ENCODE results near the gene SLC4A2.

Gene SLC4A2

DNA sequence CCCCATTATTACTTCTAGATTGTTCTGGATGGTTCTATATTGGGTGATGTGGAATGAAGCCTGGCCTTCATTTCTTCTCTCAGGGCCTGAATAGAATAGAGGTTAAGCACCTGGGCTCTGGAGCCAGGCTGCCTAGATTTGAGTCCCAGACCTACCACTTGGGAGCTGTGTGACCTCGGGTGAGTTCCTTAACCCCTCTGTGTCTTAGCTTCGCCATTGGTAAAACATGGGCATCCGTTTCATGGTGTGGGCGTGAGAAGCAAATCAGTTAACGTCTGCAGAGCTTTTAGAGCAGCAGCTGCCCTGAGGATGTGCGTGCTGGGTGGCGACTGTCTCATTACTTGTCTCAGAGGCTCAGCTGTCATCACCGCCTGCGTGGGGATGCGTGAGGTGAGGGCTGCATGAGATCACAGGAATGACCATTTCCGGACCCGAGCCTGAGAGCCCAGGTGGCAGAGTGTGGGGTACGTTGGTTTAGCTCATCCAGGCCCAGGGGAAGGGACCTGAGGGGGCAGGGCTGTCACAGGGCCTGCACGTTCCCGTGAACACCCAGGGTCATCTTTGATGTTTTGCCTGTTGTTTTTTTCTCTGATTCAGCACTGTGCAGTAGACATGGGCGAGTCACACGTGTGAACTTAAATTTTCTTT, 36.6 kb downstream of the SLC4A2 start:
- DNase-seq (ENCODE audit: low read depth), result no peak

DNA sequence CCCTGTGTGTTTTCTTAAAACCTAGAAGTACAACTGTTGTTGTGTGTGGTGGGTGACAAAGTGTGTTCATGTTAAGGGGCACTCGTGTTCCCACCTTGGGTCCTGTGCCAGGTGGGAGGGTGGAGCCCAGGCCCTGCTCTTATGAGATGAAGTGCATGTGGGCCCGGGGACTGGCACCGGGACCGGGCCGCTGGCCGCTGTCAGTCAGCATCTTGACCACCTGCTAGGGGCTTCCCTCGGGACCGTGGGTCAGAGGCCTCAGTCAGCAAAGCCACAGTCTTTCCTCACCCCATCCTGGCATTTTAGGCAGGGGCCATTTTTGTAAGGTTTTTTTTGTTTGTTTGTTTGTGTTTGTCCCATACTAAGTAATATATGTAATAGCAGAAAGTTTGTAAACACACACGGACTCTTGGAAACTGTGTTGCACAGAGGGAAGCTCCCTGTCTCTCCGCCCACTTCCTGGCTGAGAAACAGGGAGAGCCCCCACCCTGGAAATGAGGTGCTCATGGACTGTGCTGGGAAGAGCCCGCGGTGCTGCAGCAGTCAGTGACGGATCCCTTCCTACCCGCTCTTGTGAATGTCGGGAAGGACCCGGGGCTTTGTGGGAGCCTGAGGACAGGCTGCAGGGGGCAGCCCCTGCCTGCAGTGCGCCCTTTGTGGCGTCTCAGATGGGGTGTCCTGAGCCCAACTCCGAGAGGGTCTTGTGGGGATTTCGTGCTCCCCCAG, 40.3 kb downstream of the SLC4A2 start:
- no peak for DNase-seq (ENCODE audit: low read depth)

DNA sequence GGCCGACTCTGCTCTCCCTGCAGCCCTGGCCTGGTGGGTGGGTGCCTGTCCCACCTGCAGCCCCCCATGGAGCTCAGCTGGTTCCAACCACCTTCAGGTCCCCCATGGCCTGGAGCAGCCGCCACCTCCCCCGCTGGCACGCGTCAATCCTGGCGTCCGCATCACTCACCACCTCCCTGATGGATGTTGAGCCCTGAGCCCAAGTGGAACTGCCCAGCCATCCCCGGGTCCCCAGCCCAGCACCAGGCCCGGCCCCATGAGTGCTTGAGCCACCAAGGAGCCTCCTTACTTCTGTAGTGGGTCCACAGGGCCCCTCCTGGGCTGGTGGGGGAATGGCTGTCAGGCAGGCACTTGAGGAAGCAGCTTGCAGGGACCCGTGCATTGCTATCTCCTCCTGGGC, 41.5 kb downstream of the SLC4A2 start:
- no peak for DNase-seq (ENCODE audit: low read depth)

DNA sequence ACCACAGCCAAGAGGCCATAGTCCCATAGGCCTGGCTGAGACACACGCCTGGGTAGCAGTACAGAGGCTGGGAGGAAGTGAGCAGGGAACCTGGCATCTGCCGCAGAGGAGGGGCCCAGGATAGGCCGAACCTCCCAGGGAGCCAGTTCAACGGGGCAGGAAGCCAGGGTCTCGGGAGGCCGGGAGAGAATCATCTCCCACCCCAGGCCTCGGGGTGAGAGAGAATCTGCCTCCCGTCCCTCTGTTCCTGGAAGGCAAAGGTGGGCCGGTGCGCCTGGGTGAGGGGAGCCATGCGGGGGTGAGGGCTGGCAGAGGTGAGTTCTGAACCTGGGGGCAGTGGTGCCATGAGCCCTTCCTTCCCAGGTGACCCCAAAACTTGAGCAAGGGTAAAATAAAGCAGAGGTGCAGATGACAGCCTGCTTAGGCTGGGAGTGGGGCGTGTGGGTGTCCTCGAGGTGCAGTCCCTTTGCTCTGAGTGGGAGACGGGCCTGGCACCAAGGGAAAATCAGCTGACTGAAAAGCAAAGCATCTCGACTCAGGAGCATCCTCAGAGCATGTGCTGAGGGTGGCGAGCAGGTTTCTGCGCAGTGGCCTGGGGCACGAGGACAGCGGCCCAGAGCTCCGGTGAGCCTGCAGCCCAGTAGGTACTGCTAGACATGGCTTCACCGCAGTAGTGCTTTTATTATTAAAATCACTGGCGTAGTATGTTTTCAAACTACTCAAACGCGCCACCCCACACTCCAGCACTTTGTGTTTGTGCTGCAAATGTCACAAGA, 42.4 kb downstream of the SLC4A2 start:
- DNase-seq (ENCODE audit: low read depth), result no peak

DNA sequence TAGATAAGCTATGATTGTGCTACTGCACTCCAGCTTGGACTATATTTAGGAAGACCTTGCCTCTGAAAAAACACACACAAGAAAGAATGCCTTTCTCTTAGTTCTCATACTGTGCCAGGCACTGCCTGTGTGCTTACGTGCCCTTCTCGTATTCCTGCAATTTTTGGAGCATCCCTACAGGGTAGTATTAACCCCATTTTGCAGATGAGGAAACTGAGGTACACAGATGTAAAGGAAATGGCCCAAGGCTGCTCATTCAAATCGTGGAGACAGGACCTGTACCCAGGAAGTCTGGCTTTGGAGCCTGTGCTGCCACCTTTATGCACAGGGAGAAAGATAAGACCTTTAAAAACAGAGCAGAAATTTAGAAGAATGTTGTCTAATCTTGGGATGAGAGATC, 43.6 kb downstream of the SLC4A2 start:
- DNase-seq (ENCODE audit: low read depth), result no peak

DNA sequence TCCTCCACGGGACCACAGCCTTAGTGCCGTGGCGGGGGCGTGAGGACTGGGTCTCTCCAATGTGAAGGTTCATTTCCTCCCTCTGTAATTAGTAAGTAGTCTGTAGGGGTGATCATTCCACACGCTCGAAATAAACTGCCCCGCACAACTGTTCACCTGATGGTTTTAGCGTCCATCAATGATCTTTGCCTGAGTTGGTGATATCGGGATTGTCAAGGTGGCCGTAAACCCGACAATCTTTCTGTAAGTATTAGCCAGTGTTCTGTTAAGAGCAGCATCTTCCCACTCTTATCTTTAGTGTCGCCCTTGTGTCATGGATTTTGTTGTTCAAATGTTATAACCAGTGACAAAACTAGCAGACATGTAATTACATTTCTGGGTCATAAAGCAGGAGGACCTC, 44.6 kb downstream of the SLC4A2 start:
- DNase-seq (ENCODE audit: low read depth), result no peak

DNA sequence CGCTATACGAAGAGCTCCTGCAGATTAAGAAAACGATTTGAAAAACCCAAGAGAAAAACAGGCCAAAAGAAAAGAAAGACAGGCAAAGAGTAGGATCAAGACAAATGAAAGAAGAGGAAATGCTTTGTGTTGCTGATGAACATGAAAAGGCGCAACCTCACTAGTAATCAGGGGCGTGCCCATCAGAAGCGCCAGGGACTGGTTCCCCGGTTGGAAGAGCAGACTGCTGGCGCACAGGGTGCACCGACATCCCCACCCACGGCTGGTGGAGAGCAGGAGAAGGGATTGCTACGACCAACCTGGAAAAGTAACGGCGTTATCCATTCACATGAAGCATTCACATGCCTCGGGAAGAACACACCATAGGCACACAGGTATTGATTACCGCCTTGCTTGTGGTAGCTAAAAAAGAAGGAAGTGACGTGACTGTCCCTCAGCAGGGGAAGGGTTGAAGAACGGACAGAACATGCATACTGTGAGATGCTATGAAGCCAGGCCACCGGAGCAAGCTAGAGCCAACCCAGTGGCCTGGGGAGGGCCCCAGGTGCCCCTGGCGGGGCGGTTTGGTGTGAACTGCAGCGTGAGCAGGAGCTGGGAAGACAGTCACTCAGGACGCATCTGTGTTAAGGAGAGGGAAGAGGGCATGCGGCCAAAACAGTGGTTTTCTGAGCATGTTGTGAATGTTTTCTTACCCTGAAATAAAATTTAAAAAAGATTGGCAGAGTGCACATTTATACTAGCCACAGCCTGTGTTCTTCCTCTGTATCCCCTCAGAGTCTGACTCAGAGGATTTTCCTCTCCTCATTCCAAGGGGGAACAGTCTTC, 45.2 kb downstream of the SLC4A2 start:
- DNase-seq (ENCODE audit: low read depth), result no peak

DNA sequence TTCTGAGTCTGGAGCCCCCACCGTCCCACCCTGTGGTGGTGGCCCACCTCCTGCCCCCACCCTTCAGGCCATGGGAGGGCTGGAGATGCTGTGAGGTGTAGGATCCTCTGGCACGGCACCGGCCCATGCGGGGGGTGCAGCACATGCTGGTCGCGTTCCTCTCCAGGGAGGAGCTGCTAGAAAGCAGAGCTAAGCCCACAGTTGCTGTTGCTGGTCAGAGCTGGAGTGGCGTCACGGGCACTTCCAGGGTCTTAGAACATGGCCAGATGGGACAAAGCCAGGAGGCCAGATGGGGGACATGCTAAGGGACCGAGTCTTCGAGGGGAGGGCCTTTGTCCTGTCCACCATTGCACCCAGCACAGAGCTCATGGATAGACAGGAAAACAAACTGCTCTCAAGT, 48.5 kb downstream of the SLC4A2 start:
- no peak for DNase-seq (ENCODE audit: low read depth)

DNA sequence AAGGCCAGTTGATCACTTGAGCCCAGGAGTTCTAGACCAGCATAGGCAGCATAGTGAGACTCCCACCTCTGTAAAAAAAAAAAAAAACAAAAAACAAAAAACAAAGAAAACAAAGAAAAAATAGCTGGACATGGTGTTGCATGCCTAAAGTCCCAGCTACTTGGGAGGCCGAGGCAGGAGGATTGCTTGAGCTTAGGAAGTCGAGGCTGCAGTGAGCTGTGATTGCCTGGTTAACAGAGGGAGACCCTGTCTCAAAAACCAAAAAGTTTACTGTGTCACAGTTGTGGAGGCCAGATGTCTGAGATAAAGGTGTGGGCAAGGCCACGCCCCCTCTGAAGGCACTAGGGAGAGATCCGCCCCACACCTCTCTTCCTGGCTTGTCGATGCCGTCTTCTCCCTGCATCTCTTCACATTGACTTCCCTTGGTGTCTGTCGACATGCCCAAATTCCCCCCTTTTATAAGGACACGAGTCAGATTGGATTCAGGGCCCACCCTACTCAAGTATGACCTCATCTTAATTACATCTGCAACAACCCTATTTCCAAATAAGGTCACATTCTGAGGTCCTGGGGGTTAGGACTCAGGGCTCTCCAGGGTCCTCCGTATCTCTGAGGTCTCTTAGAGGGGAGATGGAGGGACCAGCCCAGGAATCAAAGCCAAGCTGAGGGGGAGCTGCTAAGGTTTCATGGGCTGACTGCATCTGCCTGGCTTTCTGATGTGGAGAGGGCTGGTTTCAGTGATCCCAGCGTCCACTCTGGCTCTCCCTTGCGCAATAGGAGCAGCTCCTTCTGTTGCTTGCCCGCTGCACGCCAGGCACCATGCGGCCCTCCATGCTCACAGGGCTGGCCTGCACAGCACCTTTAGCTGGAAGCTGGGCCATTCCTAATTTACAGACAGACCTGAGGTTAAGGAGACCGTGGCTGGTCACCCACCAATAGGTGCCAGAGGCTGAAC, 50.0 kb downstream of the SLC4A2 start:
- DNase-seq (ENCODE audit: low read depth), result no peak

DNA sequence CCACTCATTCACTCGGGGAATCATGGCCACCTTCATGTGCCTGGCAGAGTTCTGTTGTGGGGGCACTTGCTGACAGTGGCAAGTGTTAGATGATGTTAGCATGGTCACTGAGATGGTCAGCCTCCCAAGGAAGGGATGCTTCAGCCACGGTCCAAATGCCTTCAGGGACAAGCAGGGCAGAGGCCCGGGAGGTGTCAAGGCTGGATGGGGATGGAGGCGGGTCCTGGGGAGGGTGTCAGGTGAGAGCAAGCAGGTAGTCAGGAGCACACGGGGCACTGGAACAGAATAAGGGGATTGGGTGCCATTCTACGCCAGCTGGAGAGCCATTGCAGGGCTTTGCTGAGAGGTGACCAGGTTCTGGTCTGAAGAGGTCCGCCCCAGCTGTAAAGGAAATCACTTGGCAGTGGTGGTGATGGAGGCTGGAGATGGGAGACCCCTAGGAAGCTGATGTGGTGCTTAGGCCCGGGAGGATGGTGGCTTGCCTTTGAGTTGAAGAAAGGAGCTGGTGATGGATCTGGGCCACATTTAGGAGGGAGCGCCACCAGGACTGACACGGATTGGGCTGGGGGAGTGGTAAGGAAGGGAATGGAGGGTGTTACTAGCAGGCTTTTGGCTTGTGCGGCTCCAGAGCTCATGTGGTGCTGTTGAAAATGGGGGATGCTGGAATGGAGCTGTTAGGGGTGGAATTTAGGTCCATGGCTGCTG, 51.0 kb downstream of the SLC4A2 start:
- no peak for DNase-seq (ENCODE audit: low read depth)

DNA sequence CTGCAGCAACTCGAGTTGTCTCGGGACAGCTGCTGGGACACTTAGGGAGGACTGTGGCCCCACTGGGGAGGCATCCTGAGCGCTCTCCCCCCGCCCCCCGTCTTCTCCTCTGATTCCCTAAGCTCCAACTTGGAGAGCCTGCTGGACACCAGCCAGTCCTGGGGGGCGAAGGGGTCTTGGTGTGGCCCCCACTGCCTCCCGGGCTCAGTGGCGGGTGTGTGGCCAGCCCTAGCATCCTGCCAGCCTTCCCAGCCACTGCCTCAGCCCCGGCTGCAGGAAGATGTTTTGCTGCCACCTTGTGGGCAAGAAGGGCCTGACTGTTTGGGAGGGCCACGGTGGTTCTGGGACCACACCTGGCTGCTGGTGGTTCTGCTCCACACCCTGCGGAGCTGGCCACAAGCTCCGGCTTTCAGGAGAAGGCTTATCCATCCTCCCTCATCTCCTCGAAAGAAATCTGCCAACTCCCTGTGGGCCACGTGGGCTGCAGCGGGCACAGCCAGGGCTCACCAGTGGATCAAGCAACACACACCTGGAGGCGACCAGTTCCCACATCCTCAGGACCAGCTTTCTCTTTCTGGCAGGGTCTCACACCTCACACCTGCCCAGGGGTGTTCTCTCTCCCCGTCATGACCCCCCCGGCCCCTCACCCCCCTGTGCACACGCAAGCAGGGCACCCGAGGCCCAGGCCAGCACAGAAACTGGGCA, 51.7 kb downstream of the SLC4A2 start:
- DNase-seq (ENCODE audit: low read depth), result peak; percentile 58

DNA sequence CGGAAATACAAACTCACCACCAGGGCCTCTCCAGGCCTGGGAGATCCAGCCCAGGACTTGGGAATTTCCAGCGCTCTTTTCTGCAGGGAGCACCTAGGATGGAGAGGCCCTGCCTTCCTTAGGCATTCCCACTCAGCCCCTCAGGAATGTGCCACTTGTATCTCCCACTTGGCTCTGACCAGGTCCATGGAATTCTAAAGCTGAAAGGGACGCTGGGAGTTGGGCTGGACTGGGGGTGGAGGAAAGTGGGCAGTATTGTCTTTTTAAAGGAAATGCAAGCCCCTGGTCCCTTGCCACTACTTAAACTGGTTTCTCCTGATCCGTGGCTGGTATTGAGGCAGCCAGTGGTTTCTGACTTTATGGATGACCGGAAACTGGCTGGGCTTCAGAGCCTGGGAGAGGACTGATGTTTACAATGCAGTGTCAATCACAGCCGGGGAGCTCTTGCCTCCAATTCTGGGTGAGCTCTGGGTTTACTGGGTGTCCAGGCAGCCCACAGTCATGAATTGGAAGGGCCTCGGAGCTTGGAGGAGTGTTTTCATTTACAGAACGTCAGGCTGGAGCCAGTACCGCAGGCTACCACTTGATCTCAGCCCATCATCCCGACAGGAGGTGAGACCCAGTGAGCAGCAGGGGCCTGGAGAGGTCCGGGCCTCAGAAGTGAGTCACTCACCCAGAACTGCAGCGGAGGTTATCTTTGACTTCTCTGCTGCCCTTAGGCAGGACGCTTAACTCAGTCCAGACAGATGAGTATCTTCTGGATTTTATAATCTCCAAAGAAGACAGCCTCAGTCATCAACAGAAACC, 54.2 kb downstream of the SLC4A2 start:
- no peak for DNase-seq (ENCODE audit: low read depth)

DNA sequence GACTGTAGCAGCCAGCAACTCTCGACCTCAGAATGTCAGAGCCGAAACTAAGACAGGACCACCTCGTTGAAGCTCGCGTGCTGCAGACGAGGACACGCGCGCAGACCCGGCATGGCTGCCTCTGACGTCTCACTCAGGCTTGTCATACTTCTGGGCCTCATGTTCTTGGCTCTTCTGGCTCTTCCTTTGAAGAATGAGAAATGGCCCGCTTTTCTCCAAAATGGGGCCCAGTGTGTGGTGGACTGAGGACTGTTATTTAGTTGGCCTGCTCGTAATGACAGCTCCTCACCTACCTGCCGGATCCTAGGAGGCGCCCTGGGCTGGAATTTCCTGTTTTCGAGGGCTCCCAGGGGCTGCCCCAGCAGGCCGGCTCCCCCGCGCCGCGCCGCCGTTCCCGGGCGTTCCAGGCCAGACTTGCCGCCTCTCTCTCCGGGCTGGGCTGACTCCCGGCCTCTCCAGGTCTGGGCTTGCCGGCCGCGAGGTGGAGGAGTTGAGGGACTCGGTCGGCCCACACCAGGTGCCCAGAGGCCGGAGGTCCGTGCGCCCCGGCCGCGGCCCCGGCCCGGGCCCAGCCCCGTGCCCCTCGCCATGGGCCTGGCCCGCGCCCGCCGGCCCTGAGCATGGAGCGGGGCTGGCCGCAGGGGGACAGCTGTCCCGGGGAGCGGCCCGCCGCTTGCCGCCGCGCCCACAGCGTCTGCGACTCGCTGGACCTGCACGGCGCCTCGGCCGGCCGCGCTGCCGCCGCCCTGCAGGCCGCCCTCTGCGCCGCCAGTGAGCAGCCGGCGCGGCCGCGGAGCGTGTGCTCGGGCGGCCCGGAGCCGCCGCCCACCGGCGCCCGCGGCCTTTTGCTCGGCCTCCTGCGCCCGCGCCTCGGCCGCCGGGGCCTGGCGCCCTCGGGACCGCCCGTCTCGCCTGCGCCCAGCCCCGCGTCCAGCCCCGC, 55.0 kb downstream of the SLC4A2 start:
- DNase-seq (ENCODE audit: low read depth), result no peak

DNA sequence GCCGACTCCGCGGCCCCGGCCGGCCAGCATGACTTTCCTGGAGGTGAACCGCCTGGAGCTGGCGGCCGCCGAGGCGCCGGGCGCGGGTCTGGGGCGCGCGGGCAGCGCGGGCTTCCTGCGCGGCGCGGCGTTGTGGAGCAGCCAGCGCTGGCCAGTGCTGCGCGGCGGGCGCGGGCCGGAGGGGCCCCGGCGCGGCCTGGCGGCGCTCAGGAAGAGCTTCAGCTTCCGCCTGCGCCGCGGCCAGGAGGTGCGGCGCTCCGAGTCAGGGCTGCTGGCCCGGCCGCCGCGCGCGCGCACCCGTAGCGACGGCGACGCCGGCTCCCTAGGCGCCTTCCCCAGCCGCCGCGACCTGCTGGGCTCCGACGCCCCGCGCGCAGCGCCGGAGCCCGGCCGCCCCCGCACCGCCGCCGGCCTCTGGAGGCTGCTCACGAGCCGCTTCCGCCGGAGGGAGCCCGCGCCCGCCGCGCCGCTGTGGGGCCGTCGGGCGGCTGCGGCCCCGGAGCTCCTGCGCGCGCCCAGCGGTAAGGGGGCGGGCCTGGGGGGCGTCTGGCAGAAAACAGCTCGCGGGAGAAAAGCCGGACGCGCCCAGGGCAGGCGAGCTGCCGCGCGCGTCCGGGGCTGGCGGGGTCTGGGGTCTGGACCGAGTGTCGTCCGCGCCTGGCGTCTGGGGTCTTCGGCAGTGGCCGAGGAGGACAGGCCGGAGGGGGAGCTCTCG, 55.9 kb downstream of the SLC4A2 start:
- DNase-seq (ENCODE audit: low read depth), result peak; percentile 38

DNA sequence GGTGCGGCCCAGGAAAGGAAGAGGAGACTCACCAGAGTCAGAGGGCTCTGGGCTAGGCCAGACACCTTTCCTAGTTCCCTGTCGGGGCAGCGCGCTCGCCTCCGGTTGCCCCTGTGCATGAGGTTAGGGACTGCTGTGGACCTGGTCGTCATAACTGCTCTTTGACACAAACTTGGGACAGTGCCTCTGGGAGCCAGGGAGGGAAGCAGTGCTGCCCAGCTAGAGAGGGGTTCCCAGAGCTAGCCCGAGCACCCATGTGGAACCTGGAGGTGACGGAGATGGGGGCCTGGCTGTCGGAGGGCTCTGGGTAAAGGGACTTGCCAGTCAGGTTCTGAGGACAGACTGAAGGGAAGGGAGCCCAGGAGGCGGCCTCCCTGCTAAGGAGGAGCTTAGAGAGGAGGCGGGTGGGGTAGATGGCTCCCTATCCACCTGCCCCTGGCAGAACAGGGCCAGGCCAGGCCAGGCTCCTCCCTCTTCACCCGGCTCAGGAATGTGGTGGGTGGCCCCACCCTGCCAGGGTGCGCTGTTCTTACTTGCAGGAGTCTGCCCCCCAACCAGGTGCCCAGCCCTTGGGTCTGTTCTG, 56.5 kb downstream of the SLC4A2 start:
- no peak for DNase-seq (ENCODE audit: low read depth)

DNA sequence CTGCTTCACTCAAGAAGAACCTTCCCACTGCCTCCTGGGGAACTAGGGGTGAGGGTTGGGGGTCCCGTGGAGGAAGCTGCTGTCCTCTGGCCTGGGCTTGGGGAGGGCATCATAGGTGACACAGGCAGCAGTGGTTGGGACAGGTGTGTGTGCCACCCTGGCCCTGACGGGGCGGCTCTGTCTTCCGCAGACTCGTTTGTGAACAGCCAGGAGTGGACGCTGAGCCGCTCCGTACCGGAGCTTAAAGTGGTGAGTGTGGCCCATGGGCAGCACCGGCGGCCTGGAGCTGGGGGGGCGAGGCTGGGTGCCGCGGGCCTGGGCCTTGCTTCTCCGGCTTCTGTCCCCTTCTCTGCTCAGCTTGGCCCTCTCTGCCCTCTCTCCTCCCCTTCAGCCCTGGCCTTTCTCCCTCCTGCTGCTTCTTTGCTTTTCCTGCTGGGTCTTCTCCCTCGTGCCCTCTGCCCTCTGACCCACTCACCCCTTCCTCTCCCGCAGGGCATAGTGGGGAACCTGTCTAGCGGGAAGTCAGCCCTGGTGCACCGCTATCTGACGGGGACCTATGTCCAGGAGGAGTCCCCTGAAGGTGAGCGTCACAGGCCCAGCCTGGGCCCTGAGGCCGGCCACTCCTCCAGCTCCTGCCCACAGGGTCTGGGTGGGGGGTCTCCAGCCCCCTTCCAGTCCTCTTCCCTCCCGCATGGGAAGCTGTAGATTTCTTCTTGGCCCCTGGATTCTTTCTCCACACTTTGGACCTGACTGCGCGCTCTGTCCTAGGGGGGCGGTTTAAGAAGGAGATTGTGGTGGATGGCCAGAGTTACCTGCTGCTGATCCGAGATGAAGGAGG, 57.4 kb downstream of the SLC4A2 start:
- DNase-seq (ENCODE audit: low read depth), result no peak
